Aorta (tissue), 5 donors: ENCODE results near the gene CAMKMT. TPM values are rescaled to one million over a fixed set of nuclear protein-coding genes. Genes with fewer than 3 reads are reported as not detected.

ENCODE experiments used
- ATAC-seq: fragments of 200-7000 bp; cut with Tn5 transposase; one replicate; pipeline ENCODE4 v1.9.1; 2022; ENCODE audit warnings: moderate library complexity; ENCODE audit not compliant: low FRiP score
- DNase-seq, 2 donors: peaks; one replicate each; pipeline ENCODE4 v3.0.0-alpha.2; 2020
- H3K27ac ChIP-seq, 2 donors: one replicate each; pipeline ENCODE4 v1.5.1; 2013; ENCODE audit warnings: low read length in 2 of 2, mild to moderate bottlenecking in 2 of 2, moderate library complexity in 2 of 2, control low read depth in 1 of 2, inconsistent platforms in 1 of 2, low read depth in 1 of 2
- H3K27me3 ChIP-seq, 2 donors: one replicate each; pipeline ENCODE4 v1.6.1; 2013; ENCODE audit warnings: control low read depth in 1 of 2, low read length in 1 of 2, mild to moderate bottlenecking in 1 of 2, moderate library complexity in 1 of 2; ENCODE audit not compliant: insufficient read depth in 2 of 2, control insufficient read depth in 1 of 2
- H3K36me3 ChIP-seq, 2 donors: one replicate each; pipeline ENCODE4 v1.6.1; 2013; ENCODE audit warnings: control low read depth in 1 of 2, low read length in 1 of 2, mild to moderate bottlenecking in 1 of 2; ENCODE audit not compliant: insufficient read depth in 2 of 2, control insufficient read depth in 1 of 2
- H3K4me1 ChIP-seq, 2 donors: one replicate each; pipeline ENCODE4 v1.6.1; 2013; ENCODE audit warnings: low read length in 2 of 2, control low read depth in 1 of 2, mild to moderate bottlenecking in 1 of 2, moderate library complexity in 1 of 2; ENCODE audit not compliant: insufficient read depth in 2 of 2, control insufficient read depth in 1 of 2
- H3K4me3 ChIP-seq, 2 donors: one replicate each; pipeline ENCODE4 v1.5.1; 2013; ENCODE audit warnings: low read length in 2 of 2, control low read depth in 1 of 2, mild to moderate bottlenecking in 1 of 2
- H3K9me3 ChIP-seq: one replicate; pipeline ENCODE4 v1.6.1; 2013; ENCODE audit warnings: mild to moderate bottlenecking, low read length; ENCODE audit not compliant: control insufficient read depth
- WGBS, 2 donors: extraction: QIAGEN DNeasy Blood & Tissue Kit; methylation state at CpG; one replicate each; pipeline ENCODE4 v1.1.7; 2013; 5-methylcytosine and 5-hydroxymethylcytosine counted together
- intact Hi-C, 2 donors: fragments of 100-400 bp; cut with DNase I; formaldehyde crosslinking; loops; one replicate each; pipeline versions ENCODE4 v1.14.2 to v1.15.0; 2022
- polyA plus RNA-seq, 2 donors: library from polyadenylated mRNA; stranded (reverse); fragments of 200-250 nt; gene quantifications; one replicate each; pipeline ENCODE4 v1.2.3, GENCODE V29; 2013
- total RNA-seq, 2 donors: library from RNA; stranded (reverse); fragmentation: NEBNext Ultra II Directional; extraction: Animal tissue kit (Norgen Biotek cat#: 25700); gene quantifications; one replicate each; pipeline ENCODE4 v1.2.1, GENCODE V29; 2021
- donor health status: healthy with polysubstance abuse.
- donor health status: Bipolar disorder and iron deficiency.
- donor health status: DM: no; HTN: no; CAD: no.
- donor health status: DM: no; HTN: no; CAD: no.
- donor health status: DM: yes; HTN: yes; CAD: no.

Gene CAMKMT
- total and polyA plus RNA-seq, 4 donors = 3.1 to 15.2 (median 11.9) TPM

GRCh38 chr2:44719562-44719961 is 357.8 kb downstream of the CAMKMT start:
- H3K4me3 ChIP-seq = no peak overlapping the region
- no peak overlapping the region for H3K27ac ChIP-seq
- 98 to 99% methylated on average over 2 of the region's 2 CpGs for WGBS, 2 donors
- DNase-seq (no peak), ATAC-seq (no peak)
- H3K27me3 ChIP-seq = no peaks in the 10 kb centered on the region
- H3K36me3 ChIP-seq = no peaks in the 10 kb centered on the region
- intact Hi-C loops = no loop called here
- H3K4me1 ChIP-seq = no peaks in the 10 kb centered on the region
- H3K9me3 ChIP-seq = no peaks in the 10 kb centered on the region

- 7 to 9% methylated on average over 1 of the region's 1 CpG for WGBS, 2 donors
- H3K4me1 ChIP-seq = no peaks in the 10 kb centered on the region
- DNase-seq (no peak), ATAC-seq (no peak)
- intact Hi-C loops = no loop called here
- no peak overlapping the region for H3K4me3 ChIP-seq
- H3K27me3 ChIP-seq = no peaks in the 10 kb centered on the region
- no peak overlapping the region for H3K27ac ChIP-seq
- no peaks in the 10 kb centered on the region for H3K36me3 ChIP-seq
- no peaks in the 10 kb centered on the region for H3K9me3 ChIP-seq
Observed at GRCh38 chr2:44722026-44722625, 360.4 kb downstream of the CAMKMT start.

GRCh38 chr2:44723921-44724320 is 362.2 kb downstream of the CAMKMT start:
- Histone ChIP-seq H3K36me3 (no peaks in the 10 kb centered on the region), H3K9me3 (no peaks in the 10 kb centered on the region), H3K4me1 (no peaks in the 10 kb centered on the region), H3K27me3 (no peaks in the 10 kb centered on the region), H3K27ac (no peak overlapping the region), H3K4me3 (no peak overlapping the region)
- intact Hi-C loops = no loop called here
- WGBS, 2 donors = 93 to 97% methylated on average over 3 of the region's 3 CpGs
- DNase-seq = no peak
- no peak for ATAC-seq

GRCh38 chr2:44730593-44730992 is 368.8 kb downstream of the CAMKMT start:
- H3K36me3 ChIP-seq = no peaks in the 10 kb centered on the region

GRCh38 chr2:44731505-44731904 is 369.8 kb downstream of the CAMKMT start:
- Histone ChIP-seq H3K4me1 (no peaks in the 10 kb centered on the region), H3K4me3 (no peak overlapping the region), H3K36me3 (no peaks in the 10 kb centered on the region), H3K27me3 (no peaks in the 10 kb centered on the region), H3K27ac (no peak overlapping the region), H3K9me3 (no peaks in the 10 kb centered on the region)
- ATAC-seq (no peak), DNase-seq (no peak)
- intact Hi-C loops = no loop called here
- 90 to 97% methylated on average over 1 of the region's 1 CpG for WGBS, 2 donors

More at GRCh38 chr2:44730593-44730992, 368.8 kb downstream of the CAMKMT start:
- intact Hi-C loops = no loop called here
- no peak for DNase-seq
- no peak for ATAC-seq
- Histone ChIP-seq H3K27me3 (no peaks in the 10 kb centered on the region), H3K9me3 (no peaks in the 10 kb centered on the region), H3K27ac (no peak overlapping the region), H3K4me3 (no peak overlapping the region), H3K4me1 (no peaks in the 10 kb centered on the region)

GRCh38 chr2:44736270-44736942 is 374.7 kb downstream of the CAMKMT start:
- ATAC-seq (no peak), DNase-seq (no peak)
- intact Hi-C loops = no loop called here

GRCh38 chr2:44740678-44741077 is 378.9 kb downstream of the CAMKMT start:
- Histone ChIP-seq H3K27ac (no peak overlapping the region), H3K27me3 (no peaks in the 10 kb centered on the region), H3K36me3 (peaks cover 0 to 2% of the 10 kb centered on the region in 2 donors), H3K4me3 (no peak overlapping the region), H3K9me3 (no peaks in the 10 kb centered on the region), H3K4me1 (peaks cover 0 to 6% of the 10 kb centered on the region in 2 donors)
- intact Hi-C loops = no loop called here
- DNase-seq = no peak
- ATAC-seq = no peak
- WGBS, 2 donors = 77 to 87% methylated on average over 1 of the region's 1 CpG

More at GRCh38 chr2:44736270-44736942, 374.7 kb downstream of the CAMKMT start:
- Histone ChIP-seq H3K4me3 (no peak overlapping the region), H3K9me3 (no peaks in the 10 kb centered on the region), H3K27ac (no peak overlapping the region), H3K36me3 (peaks cover 0 to 1% of the 10 kb centered on the region in 2 donors), H3K27me3 (no peaks in the 10 kb centered on the region), H3K4me1 (peaks cover 0 to 6% of the 10 kb centered on the region in 2 donors)
- 95 to 96% methylated on average over 3 of the region's 3 CpGs for WGBS, 2 donors

- Histone ChIP-seq H3K4me1 (peaks cover 0 to 6% of the 10 kb centered on the region in 2 donors), H3K9me3 (no peaks in the 10 kb centered on the region), H3K4me3 (no peak overlapping the region), H3K27me3 (no peaks in the 10 kb centered on the region), H3K36me3 (peaks cover 0 to 2% of the 10 kb centered on the region in 2 donors), H3K27ac (no peak overlapping the region)
- DNase-seq (no peak), ATAC-seq (no peak)
- WGBS, 2 donors = 27 to 36% methylated on average over 1 of the region's 1 CpG
- intact Hi-C loops = no loop called here
Observed at GRCh38 chr2:44741507-44741906, 379.8 kb downstream of the CAMKMT start.

- peaks cover 0 to 2% of the 10 kb centered on the region in 2 donors for H3K36me3 ChIP-seq
- ATAC-seq (no peak), DNase-seq (no peak)
- no peaks in the 10 kb centered on the region for H3K9me3 ChIP-seq
- H3K27ac ChIP-seq = no peak overlapping the region
- no peak overlapping the region for H3K4me3 ChIP-seq
- 96 to 100% methylated on average over 3 of the region's 3 CpGs for WGBS, 2 donors
- intact Hi-C loops = no loop called here
- peaks cover 0 to 6% of the 10 kb centered on the region in 2 donors for H3K4me1 ChIP-seq
- no peaks in the 10 kb centered on the region for H3K27me3 ChIP-seq
Observed at GRCh38 chr2:44742057-44742456, 380.3 kb downstream of the CAMKMT start.
